HG03139 (cell line): Measurements from ENCODE around the gene ITSN2.
"Not testable (repeated sequence)": the region's sequence is repeated elsewhere in the genome, so short reads cannot be mapped to it uniquely, and the experiment has no call there.

Experiments
- ATAC-seq: cut with Tn5 transposase; IDR thresholded peaks from one replicate; pipeline ENCODE4 v1.9.1; 2021; ENCODE audit not compliant: unreplicated experiment

The ITSN2 gene

GRCh38 chr2:24360050-24360962 lies at the start of gene ITSN2:
Gene ITSN2 (minus strand): TSS chr2:24360536. CDS start chr2:24328082, 32,454 bp downstream.
- peak; percentile 68 for ATAC-seq

DNA sequence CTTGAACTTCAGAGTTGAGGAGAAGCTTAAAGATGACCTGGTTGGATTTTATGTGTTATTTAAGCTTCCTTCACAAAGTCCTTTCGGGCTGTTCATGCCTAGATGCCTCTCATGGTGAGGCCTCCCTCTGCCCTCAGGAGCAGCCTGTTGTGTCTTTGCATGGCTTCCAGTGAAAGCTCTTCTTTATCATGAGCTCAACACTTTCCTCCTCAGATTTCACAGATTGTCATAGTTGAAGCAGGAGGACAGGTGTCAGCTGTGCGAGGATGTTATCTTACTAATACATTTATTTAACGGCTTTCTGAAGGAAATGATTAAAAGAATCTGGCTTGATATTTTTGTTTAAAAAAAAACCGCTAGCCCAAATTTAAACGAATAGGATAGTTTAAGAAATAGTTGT lies 48.8 kb upstream of the ITSN2 start:
- no peak for ATAC-seq

DNA sequence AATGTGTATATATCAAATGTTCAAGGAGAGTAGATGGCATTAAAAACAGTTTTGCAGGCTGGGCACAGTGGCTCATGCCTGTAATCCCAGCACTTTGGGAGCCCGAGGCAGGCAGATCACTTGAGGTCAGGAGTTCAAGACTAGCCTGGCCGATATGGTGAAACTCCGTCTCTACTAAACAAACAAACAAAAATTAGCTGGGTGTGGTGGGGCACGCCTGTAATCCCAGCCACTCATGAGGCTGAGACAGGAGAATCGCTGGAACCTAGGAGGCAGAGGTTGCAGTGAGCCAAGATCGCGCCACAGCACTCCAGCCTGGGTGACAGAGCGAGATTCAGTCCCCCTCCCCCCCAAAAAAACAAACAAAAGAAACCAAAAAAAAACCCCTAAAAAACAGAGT lies 48.4 kb upstream of the ITSN2 start:
- not testable (repeated sequence) for ATAC-seq

DNA sequence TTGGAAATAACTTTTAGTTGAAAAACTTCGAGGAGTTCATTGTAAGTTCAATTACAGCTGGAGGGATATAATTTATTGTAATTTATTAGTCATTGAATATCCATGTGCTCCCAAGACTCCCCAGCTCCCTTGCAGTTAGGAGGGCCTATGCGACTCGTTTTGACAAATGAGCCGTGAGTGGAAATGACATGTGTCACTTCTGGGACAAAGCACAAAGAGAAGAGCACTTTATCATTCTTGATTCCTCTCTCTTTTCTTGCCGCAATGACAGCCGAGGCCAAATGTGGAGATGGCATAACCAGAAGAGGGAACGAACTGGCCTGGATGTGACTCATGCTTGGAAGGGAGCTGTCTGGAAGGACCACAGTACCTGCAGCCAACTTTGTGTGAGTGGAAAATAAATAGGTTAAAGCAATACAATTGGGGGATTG lies 44.2 kb upstream of the ITSN2 start:
- no peak for ATAC-seq

- ATAC-seq = no peak
These were observed 43.5 kb upstream of the ITSN2 start for GRCh38 chr2:24403832-24404212.

DNA sequence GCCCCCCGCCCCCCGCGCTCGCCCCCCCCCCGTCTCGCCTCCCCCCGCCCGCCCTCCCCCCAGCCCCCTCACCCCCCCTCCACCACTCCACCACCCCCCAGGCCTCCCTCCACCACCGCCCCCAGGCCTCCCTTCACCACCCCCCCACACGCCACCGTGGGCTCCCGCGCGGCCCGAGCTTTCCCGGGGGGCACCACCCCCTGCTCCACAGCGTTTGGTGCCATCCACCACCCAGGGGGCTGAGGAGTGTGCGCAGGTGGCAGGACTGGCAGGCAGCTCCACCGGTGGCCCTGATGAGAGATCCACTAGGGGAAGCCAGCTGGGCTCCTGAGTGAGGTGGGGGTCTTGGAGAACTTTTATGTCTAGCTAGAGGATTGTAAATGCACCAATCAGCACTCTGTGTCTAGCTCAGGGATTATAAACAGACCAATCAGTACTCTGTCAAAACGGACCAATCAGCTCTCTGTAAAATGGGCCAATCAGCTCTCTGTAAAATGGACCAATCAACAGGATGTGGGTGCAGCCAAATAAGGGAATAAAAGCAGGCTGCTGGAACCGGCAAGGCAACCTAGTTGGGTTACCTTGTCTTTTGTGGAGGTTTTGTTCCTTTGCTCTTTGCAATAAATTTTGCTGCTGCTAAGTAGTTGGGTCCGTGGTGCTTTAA lies 43.0 kb upstream of the ITSN2 start:
- ATAC-seq = no peak

DNA sequence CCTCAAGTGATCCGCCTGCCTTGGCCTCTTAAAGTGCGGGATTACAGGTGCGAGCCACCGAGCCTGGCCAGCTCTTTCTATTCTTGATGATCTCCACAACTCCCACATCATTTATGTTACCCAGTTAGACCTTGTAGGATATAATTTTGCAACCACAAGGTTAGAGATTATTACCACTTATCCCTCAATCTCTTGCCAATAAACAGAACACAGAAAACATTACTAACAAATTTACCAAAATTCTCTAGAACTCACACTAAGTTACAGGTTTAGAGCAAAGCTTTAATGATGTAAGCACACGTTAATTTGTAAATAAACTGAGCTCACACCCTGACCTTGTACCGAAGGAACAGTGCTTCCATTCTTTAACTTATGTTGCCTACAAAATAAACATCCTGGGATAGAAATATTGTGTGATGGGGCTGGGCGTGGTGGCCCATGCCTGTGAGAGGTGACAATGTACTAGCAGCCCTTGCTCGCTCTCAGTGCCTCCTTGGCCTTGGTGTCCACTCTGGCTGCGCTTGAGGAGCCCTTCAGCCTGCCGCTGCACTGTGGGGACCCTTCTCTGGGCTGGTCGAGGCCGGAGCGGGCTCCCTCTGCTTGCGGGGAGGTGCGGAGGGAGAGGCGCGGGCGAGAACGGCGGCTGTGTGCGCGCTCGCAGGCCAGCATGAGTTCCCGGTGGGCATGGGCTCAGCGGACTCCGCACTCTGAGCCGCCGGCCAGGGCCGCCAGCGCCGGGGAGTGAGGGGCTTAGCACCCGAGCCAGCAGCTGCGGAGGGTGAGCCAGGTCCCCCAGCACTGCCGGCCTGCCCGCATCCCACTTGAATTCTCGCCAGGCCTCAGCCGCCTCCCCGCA lies 42.1 kb upstream of the ITSN2 start:
- no peak for ATAC-seq

DNA sequence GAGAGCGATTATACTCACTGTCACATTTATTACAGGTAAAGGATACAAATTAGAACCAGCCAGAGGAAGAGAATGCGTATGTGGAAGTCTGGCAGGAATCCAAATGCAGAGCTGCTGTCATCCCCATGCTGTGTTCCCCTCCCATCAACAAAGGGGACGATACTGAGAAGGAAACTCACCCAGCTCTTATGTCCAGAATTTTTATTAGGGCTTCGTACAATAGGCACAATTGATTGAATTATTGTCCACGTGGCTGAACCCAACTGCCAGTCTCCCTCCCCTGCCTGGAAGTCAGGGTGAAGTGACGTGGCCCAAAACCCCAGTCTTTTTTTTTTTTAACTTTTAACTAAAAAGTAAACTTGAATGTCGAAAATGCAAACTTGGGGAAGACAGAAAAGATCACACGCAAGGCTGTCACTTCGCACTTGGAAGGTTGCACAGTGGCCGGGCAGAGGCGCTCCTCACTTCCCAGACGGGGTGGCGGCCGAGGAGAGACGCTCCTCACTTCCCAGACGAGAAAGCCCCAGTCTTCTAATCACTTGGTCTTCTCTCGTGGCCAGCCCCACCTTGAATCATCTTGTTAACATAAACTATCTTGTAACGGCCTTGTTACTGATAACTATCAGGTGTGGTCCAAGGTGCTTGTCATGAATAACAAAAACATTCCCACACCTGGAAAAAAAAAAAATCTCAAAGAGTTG lies 40.0 kb upstream of the ITSN2 start:
- no peak for ATAC-seq

DNA sequence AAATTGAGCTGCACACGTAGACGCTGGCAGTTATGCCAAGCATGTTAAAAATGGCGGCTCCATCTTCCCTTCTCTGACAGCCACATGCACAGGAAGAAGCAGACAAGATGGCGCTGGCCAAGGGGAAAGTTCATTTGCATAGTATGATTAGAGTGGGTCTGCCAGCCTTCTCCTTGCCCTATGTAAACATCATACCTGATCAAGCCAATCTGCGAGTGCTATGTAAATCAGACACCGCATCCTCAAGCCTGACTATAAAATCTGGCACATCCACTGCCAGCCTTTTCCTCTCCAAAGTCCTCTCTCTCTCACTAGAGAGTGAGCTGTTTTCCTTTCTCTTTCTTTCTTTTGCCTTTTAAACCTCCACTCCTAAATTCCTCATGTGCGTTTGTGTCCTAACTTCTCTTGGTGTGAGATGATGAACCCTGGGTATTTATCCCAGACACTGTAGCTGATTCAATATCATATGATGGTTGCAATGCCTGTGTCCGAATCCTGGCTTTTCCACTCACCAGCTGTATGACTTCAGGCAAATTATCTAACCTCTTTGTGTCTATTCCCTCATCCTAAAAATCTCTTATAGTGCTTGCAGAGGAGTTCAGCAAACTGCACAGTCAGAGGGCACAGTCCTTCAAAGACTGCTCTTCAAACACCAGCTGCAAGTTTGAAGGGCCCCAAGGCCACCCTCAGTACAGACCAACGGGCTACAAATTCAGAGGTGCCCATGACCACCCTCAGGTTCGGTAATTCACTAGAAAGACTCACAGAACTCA lies 39.3 kb upstream of the ITSN2 start:
- ATAC-seq = no peak

- ATAC-seq = no peak
These were observed 34.7 kb upstream of the ITSN2 start for GRCh38 chr2:24394998-24395397.

GRCh38 chr2:24392542-24393059 lies 32.3 kb upstream of the ITSN2 start:
- no peak for ATAC-seq

DNA sequence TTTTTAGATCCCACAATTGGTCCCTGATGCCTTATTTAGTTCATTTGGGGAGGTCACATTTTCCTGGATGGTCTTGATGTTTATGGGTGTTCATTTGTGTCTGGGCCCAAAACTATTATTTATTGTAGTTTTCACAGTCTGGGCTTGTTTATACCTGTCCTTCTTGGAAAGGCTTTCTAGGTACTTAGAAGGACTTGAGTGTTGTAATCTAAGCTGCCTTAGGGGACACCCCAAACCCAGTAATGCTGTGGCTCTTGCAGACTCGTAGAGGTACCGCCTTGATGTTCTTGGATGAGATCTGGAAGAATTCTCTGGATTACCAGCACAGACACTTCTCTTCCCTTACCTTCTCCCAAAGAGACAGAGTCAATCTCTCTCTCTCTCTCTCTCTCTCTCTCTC lies 25.0 kb upstream of the ITSN2 start:
- ATAC-seq = no peak

DNA sequence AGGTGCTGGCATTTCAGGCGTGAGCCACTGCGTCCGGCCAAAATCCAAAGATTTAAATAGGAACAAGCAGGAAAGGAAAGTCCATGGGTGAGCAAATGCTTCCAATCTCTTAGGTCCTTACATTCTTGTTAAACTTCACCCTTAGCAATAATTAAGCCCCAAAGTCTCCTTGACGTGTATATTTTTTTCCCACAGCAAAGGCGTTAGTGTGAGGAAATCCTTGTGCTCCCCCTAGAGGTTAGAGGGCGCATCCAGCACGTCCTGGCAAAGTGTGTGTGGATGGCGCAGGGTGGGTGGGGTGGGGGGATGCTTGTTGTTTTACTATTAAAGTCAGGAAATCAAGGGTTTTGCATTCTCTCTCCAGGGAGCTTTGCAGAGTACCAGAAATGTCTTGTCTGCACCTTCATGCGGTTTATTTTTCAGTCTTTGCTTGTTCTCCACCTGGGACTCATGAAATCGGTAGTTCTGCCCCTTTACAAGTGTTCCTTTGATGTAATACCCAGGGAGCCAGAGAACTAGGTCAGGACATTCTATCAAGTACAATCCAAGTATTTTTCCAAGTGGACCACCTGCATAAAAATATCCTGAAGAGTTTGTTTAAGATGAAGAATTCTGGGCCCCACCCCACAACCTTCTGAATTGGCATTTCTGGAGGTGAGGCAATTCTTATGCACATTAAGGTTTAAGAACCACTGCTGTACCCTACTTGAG lies 22.2 kb upstream of the ITSN2 start:
- ATAC-seq = peak; percentile 77

- no peak for ATAC-seq
These were observed 20.5 kb upstream of the ITSN2 start for GRCh38 chr2:24380820-24381219.

- no peak for ATAC-seq
These were observed 15.2 kb upstream of the ITSN2 start for GRCh38 chr2:24375349-24376087.

- no peak for ATAC-seq
These were observed 14.0 kb upstream of the ITSN2 start for GRCh38 chr2:24374301-24374700.

GRCh38 chr2:24372033-24372432 lies 11.7 kb upstream of the ITSN2 start:
- ATAC-seq = no peak

GRCh38 chr2:24365826-24366225 lies 5.5 kb upstream of the ITSN2 start:
- no peak for ATAC-seq
